ENCODE data around the gene PROB1.
A peak's percentile ranks its signal among the peaks of the same experiment; 100 is the strongest.
"Not testable (repeated sequence)": the region's sequence is repeated elsewhere in the genome, so short reads cannot be mapped to it uniquely, and the experiment has no call there.

Gene PROB1, protein sequence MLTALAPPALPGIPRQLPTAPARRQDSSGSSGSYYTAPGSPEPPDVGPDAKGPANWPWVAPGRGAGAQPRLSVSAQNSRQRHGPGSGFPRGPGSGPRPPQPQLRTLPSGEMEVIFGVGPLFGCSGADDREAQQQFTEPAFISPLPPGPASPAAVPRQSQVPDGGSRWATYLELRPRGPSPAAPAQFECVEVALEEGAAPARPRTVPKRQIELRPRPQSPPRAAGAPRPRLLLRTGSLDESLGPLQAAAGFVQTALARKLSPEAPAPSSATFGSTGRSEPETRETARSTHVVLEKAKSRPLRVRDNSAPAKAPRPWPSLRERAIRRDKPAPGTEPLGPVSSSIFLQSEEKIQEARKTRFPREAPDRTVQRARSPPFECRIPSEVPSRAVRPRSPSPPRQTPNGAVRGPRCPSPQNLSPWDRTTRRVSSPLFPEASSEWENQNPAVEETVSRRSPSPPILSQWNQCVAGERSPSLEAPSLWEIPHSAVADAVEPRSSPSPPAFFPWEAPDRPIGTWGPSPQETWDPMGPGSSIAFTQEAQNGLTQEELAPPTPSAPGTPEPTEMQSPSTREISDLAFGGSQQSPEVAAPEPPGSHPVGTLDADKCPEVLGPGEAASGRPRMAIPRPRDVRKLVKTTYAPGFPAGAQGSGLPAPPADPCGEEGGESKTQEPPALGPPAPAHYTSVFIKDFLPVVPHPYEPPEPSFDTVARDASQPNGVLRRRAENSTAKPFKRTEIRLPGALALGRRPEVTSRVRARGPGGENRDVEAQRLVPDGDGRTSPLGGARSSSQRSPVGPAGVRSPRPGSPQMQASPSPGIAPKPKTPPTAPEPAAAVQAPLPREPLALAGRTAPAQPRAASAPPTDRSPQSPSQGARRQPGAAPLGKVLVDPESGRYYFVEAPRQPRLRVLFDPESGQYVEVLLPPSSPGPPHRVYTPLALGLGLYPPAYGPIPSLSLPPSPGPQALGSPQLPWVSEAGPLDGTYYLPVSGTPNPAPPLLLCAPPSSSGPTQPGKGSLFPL

DNA sequence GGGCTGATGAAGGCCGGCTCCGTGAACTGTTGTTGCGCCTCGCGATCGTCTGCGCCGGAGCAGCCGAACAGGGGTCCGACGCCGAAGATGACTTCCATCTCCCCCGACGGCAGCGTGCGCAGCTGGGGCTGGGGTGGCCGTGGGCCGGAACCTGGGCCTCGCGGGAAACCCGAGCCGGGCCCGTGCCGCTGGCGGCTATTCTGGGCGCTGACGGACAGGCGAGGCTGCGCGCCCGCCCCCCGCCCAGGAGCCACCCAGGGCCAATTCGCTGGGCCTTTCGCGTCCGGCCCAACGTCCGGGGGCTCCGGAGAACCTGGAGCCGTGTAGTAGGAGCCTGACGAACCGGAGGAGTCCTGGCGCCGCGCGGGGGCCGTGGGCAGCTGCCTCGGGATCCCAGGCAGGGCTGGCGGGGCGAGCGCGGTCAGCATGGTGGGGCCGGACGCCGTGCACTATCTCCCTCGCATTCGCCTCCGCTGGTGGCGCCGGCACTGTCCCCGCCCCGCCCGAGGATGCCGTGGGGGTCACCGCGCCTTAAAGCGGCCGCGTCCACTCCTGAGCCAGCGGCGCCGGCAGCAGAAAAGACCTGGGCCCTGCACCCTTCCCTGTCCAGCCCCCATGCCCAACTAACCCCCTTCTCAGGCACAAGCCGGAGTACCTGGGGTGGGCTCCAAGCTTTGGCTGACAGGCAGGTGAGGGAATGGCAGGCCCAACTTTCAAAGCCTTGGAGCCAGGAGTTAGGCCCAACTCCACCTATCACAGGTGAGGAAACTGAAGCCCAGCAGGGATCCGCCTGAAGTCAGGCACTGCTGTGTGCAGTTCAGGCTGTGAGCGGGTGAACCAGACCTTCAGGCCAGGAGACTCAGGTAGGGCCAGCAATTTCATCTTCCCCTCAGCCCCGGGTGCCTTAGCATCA lies at the start of gene PROB1:
Gene PROB1 (minus strand): TSS at position 451 of the 913 bp plus-strand sequence. CDS start 23 bp downstream, at position 428.
- no peak for DNase-seq (ENCODE audit: low spot score)

DNA sequence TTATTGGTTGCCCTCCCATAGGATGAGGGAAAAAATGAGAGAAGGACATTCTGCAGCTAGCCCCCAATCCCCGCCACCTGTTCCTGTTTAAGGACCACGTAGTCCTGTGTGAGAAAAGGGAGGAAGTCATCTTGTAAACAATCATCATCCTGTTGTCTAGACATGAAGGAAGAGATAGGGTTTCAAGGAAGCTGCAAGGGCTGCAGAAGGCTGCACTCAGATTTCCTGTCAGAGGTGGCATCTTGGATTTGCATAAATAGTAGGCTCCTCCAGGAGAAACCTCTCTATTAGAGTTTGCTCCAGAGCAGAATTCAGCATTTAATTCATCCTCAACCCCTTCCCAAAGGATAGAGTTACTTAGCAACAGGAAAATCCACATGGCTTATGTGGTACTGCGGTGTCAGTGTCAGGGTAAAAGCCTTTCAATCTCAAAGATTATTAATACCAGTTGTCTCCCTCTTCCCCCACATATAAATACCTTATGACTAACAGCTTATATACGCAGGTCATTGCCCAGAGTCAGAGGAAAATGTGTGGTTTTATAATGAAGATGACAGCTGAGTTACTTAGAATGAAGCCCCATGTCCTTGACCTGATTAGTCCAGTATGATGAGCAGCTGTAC lies 49.0 kb upstream of the PROB1 start:
- DNase-seq (ENCODE audit: low spot score): no peak

DNA sequence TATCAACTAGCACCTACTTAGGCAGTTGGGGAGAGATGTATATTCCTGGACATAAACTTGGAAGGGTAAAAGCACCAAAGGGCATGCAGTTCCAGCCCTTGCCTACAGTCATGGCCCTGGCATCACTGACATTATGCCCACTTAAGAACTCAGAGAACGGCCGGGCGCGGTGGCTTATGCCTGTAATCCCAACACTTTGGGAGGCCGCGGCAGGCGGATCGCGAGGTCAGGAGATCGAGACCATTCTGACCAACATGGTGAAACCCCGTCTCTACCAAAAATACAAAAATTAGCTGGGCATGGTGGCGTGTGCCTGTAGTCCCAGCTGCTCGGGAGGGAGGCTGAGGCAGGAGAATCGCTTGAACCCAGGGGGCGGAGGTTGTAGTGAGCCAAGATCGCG lies 45.5 kb upstream of the PROB1 start:
- not testable (repeated sequence) for DNase-seq (ENCODE audit: low spot score)

DNA sequence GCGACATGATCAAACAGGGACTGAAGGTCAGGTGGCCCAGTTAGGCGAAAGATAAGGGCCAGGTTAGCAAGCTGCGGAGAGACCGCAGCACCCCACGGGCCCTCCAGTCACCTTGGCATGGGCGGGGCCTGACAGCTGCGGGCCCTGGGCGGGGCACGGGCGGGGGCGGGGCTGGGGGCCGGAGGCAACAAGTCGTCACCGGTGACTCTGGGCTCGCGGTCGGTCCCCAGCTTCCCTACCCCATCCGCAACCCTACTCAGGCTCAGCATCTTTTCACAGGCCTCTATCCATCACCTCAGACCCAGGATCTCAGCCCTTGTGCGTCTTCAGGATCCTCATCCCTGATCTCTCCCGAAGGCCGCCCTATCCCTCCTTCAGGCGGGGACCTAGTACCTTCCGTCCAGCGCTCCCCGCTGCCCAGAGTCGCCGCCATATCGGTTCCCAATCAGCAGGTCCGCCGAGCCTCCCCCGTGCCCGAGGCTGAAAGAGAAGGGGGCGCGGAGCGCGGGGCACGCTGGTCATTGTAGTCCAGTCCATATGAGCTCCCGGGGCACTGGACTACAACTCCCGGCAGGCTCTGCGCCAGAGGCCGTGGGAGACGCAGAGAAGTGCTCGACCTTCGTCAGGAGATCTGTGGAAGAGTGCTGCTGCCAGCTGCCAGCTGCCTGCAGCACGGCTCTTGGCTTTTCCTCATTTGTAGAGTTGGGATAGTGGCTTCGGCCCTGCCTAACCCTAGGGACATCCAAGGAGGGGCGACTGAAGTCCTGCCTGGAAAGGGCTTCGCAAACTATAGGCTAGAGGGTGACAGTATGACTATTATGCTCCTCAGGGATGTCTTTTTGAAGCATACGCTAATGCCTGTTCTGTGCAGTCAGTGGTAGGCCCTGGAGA lies 44.4 kb upstream of the PROB1 start, which contains the start of gene DNAJC18:
Gene DNAJC18 (minus strand): TSS at position 513 of the 891 bp plus-strand sequence. CDS start 80 bp downstream, at position 433.
- DNase-seq (ENCODE audit: low spot score): peak; percentile 96

DNA sequence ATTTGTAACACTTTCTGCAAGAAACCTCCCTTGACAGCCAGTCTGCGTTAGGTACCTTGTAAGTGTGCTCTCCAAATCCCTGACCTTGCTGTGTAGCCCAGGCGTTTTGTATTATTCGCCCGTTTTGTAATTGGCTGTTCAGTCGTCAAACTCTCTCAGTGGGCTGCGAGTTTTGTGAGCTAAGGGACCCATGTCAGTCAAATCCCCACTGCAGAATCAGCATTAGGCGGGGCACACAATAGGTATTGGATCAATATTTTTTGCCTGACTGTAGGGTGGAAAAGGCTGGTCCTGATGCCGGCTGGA lies 43.8 kb upstream of the PROB1 start:
- no peak for DNase-seq (ENCODE audit: low spot score)

DNA sequence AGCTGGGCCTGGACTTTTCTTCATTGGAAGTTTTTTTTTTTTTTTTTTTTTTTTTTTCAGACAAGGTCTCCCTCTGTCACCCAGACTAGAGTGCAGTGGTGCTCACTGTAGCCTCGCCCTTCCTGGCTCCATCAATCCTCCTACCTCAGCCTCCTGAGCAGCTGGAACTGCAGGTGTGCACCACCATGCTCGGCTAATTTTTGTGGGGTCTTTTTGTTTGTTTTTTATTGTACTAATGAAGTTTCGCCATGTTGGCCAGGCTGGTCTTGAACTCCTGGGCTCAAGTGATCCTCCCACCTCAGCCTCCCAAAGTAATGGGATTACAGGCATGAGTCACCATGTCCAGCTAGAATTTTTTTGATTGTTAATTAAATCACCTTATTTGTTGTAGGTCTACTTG lies 40.8 kb upstream of the PROB1 start:
- DNase-seq (ENCODE audit: low spot score): no peak

DNA sequence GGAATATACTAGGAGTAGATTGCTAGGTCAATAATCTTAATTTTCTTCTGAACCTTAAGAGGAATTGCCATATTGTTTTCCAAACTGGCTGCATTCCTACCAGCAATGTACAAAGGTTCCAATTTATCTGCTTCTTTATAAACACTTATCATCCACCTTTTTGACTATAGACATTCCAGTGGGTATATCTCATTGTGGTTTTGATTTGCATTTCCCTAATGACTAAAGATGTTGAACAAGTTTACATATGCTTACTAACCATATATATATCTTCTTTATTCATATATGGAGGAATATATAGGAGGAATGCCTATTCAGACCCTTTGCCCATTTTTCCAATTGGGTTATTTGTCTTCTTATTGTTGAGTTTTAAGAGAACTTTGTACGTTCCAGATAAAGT lies 36.8 kb upstream of the PROB1 start:
- DNase-seq (ENCODE audit: low spot score): no peak

DNA sequence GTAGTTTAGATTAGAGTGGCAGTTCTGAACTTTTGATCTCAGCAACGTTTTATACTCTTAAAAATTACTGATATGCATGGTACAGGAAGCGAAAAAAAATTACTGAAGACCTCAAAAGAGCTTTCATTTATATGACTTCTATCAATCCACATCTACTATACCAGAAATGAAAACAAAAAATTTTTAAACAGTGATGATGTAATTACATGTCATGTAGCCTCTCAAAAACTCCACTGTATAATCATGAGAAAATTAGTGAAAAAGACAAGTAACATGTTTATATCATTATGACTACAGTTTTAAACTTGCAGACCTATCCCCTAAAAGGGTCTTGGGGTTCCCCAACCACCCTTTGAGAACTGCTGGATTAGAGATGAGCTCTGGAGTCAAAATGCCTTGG lies 35.1 kb upstream of the PROB1 start:
- no peak for DNase-seq (ENCODE audit: low spot score)

DNA sequence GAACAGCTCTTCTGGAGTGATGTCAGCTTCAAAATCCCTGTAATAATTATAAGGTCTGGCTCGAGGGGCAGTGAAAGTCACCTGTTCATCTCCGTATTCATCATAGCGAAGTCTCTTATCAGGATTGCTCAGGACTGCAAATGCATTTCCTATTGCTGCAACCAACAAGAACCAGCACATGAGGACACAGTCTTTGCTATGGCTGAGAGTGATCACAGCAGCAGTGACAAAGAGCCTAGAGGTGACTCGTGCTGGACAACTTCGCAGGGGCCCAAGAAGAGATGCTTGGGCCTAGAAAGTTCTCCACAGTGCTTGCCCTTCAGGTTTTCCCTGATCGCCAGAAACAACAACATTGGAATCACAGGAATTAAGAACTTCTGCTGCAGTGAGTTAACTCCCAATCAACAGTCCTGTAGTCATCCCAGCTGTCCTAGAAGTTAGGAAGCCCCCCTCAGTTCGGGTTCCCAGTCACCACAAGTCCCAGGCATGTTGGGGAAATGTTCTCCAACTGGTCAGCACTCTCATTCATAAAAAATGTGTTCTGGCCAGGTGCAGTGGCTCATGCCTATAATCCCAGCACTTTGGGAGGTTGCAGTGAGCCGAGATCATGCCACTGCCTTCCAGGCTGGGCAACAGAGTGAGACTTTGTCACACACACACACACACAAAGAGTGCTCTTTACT lies 31.4 kb upstream of the PROB1 start:
- no peak for DNase-seq (ENCODE audit: low spot score)

DNA sequence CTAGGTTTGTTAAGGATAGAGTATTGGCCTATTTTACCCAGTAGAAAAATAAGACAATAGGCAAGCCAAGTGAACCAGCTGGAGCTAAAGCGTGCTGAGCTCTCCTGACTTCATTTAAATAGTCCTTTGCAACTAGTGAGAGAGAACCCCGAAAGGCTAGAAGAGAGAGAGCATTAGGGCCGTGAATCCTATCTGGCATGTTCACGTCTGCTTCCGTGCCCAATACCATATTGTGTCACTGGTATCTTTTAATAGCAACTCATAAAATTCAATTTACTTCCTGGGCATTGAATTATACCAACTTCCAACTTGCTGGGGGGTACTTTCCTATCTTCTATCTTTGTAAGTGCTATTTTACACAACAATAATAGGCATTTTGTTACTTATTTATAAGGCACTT lies 30.6 kb upstream of the PROB1 start:
- DNase-seq (ENCODE audit: low spot score): no peak

DNA sequence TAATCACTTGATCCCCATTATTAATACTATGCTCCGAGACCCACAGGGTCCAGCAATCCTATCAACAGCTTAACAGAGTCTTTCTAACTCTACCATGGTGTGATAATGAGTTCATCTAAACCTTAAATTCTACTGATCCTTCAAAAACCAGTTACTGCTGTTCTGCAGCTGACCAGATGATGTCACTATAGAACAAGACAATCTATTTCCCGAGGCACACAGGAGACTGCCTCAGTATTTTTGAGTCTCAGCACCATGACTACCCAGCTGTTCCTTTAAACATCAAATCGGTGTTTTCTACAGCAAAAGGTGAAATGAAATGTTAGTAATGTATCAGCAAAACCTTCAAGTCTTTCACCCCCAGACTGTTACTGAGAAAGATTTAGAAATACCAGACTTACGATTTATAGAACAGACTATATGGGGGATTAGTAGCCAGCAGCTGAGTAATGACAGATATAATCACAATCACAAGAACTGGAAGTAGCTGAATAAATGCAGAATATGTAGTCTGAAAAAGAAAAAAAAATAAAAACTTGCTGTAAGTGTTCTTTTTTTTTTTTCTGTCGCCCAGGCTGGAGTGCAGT lies 27.5 kb upstream of the PROB1 start:
- DNase-seq (ENCODE audit: low spot score): peak; percentile 79

DNA sequence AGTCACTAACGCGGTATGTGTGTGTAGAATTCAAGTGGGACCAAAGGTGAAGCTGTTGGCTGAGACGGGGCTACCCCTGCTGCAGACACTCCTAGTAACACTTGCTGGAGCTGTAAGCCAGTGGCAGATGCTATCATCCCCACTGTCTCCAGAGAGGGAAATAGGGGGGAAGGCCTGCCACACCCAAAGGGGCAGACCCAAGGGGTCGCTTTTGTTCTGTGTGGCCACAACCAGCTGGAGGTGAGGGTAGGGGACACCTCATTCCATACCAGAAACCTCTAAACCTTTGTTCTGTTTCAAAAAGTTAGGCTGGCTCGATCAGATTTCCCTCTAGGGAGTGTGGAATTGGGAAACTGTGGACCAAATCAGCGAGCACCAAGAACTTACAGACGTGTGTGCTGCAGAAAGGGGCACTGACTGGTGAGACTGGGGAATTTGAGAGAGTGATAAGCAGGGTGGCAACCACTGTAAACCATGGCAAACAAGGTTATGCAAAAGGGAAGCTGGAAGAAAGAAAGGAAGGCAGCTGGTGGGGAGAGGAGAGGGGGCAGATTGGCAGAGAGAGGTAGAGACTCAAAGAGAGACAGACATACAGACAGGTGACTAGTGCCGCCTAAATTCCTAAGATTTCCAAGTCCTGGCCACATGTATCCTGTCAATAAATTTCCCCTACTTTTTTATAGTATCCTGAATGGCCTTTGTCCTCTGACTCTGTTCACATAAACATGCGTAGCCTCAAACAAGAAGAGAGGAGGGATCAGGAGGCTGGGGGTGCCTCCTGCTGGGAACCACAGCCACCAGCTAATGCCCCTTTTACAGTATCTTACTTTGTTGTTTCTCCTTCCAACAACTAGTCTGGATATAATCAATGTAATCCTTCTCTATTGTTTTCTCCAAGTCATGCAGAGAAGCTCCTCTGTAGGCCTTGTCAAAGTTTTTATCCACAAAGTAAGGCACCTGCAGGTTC lies 24.6 kb upstream of the PROB1 start:
- DNase-seq (ENCODE audit: low spot score): no peak

DNA sequence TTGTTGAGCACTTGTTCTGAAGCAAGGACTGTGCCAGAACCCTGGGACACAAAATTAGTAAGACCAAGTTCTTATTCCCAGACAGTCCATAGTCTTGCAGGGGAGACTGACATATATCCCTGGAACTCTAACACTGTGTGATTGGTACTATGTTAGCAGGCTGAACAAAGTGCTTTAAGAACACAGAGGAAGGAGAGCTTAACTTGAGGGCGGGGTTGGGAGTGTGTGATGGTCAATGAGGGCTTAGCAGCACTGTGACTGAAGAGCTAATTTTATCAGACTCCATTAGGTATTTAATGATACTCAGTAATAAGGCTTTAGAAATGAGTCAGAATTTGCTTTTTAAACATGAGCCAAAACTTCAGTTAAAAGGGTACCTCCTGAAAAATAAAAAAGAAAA lies 23.9 kb upstream of the PROB1 start:
- DNase-seq (ENCODE audit: low spot score): no peak

DNA sequence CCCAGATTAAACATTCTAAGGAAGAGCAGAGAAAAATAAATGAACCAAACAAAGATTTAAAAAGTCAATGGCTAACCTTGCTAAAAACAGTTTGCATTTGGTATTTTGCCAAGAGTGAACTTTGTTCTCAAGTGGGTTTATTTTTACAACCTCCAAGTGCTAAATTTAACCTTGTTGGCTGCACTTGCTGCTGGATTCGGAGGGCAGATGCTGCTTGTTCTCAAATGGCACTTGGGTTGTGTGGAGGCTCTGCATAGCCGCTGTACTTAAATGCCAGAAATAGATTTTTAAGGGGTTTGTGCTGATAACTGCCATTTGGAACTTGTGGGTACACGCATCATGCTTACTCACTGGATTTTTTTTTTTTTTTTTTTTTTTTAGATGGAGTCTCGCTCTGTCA lies 22.3 kb upstream of the PROB1 start:
- DNase-seq (ENCODE audit: low spot score): no peak

DNA sequence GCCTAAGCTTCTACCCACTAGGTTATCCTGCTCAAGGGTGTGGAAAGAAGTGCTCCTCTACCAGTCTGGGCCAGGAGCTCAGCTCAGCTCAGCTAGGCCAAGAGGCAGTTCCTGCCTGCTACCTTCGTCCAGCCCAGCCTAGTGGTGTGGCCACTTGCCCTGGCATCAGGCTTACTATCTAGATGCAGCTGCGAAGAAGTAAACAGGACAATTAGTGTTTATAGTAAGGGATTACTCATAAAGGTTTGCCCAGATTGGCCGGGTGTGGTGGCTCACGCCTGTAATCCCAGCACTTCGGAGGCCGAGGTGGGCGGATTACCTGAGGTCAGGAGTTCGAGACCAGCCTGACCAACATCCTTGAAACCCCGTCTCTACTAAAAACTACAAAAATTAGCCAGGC lies 21.7 kb upstream of the PROB1 start:
- no peak for DNase-seq (ENCODE audit: low spot score)

DNA sequence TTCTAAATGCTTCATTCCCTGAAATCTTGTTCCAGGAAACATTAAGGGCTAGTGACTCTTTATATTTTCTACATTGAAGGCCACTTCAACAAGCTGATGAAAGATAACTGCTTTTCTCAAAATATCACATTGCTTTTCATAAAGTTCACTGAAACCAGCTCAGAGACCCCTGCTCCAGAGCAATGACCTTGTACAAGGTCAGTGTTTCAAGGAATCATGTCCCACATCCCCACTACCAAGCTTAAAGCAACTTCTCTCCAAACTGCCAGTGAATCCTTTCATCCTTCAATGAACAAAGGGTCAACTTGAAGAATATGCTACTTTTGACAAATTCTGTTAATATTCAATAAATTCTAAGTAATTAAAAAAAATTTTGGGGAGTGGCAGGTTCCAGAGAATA lies 21.0 kb upstream of the PROB1 start:
- DNase-seq (ENCODE audit: low spot score): no peak

DNA sequence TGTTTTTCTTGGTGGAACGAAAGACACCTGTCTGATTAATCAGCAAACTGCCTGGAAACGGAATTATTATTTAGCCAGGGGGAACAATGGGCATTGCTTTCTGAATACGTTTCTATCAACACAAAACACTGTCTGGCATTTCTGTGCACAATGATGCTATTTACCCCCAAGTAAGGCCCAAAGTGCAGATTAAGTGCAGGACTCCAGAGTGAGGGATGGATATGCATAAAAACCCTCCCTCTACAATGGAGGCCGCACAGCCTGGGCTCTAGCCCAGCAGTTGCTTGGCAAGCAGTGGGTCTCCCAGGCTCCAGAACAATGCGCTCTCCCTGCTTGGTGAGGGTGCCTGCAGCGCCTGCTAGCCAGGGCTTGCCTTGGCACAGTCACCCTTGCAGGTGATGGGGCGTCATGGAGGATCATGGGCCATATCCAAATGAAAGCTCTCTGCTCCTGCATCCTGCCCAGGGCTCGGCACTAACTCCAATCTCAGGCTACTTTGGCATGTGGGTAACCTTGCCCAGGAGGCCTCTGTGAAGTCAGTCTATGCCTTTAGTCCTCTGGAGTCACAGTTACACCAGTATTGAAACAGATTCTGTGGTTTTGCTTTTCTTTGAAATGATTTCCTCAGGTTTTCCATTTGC lies 20.4 kb upstream of the PROB1 start:
- DNase-seq (ENCODE audit: low spot score): no peak

Measured in germinal center (tissue), 1 donor.